ENCODE measurements around the gene CA4.

CA4 gene

DNA sequence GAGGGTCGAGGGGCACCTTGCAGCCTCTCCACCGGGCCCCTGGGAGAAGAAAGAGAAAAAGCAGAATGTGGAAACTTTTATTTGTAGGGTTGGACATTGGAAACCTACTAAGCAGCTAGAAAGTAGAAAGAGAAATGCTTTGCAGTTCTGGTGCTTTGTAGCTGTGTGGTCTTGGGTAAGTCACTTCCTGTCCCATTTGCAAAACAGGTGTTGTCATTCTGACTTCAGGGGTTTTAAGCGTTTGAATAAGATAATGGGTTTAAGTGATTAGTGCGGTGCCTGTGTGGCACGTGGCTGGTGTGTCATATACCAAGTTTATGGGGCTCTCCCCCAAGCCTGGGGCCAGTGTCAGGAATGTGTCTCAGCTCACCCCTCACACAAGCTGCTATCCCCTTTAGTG, 1.6 kb downstream of the CA4 start:
- no peak for ATAC-seq
- TF ChIP-seq CSDC2 (CRISPR knock-in tag; IDR thresholded peaks at IDR 0.05) (no peak), GLIS3 (CRISPR knock-in tag; IDR thresholded peaks at IDR 0.05) (no peak), ESRRG (CRISPR knock-in tag; IDR thresholded peaks at IDR 0.05) (no peak), ARNTL (CRISPR knock-in tag; IDR thresholded peaks at IDR 0.05; ENCODE audit: borderline replicate concordance, low read depth) (no peak), OSR1 (CRISPR knock-in tag; IDR thresholded peaks at IDR 0.05) (no peak), TCF4 (CRISPR knock-in tag; IDR thresholded peaks at IDR 0.05; ENCODE audit: borderline replicate concordance) (no peak), RARB (CRISPR knock-in tag; IDR thresholded peaks at IDR 0.05) (no peak), SNAI2 (CRISPR knock-in tag; IDR thresholded peaks at IDR 0.05) (no peak), ZNF70 (CRISPR knock-in tag; IDR thresholded peaks at IDR 0.05) (no peak), ZNF8 (CRISPR knock-in tag; IDR thresholded peaks at IDR 0.05) (no peak), ISL1 (CRISPR knock-in tag; IDR thresholded peaks at IDR 0.05) (no peak), TOX (CRISPR knock-in tag; IDR thresholded peaks at IDR 0.05; ENCODE audit: borderline replicate concordance) (no peak), ZFP30 (CRISPR knock-in tag; IDR thresholded peaks at IDR 0.05) (no peak), ZC3H10 (CRISPR knock-in tag; IDR thresholded peaks at IDR 0.05) (no peak), ZNF565 (CRISPR knock-in tag; conservative IDR thresholded peaks at IDR 0.05; ENCODE audit: low read depth) (no peak), PPARA (CRISPR knock-in tag; IDR thresholded peaks at IDR 0.05; ENCODE audit: borderline replicate concordance) (no peak)
- TF ChIP-seq, protein P1, sequence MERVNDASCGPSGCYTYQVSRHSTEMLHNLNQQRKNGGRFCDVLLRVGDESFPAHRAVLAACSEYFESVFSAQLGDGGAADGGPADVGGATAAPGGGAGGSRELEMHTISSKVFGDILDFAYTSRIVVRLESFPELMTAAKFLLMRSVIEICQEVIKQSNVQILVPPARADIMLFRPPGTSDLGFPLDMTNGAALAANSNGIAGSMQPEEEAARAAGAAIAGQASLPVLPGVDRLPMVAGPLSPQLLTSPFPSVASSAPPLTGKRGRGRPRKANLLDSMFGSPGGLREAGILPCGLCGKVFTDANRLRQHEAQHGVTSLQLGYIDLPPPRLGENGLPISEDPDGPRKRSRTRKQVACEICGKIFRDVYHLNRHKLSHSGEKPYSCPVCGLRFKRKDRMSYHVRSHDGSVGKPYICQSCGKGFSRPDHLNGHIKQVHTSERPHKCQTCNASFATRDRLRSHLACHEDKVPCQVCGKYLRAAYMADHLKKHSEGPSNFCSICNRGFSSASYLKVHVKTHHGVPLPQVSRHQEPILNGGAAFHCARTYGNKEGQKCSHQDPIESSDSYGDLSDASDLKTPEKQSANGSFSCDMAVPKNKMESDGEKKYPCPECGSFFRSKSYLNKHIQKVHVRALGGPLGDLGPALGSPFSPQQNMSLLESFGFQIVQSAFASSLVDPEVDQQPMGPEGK (CRISPR knock-in tag; IDR thresholded peaks at IDR 0.05; ENCODE audit: borderline replicate concordance): no peak
- TF ChIP-seq, protein P2, sequence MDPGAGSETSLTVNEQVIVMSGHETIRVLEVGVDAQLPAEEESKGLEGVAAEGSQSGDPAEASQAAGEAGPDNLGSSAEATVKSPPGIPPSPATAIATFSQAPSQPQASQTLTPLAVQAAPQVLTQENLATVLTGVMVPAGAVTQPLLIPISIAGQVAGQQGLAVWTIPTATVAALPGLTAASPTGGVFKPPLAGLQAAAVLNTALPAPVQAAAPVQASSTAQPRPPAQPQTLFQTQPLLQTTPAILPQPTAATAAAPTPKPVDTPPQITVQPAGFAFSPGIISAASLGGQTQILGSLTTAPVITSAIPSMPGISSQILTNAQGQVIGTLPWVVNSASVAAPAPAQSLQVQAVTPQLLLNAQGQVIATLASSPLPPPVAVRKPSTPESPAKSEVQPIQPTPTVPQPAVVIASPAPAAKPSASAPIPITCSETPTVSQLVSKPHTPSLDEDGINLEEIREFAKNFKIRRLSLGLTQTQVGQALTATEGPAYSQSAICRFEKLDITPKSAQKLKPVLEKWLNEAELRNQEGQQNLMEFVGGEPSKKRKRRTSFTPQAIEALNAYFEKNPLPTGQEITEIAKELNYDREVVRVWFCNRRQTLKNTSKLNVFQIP (CRISPR knock-in tag; IDR thresholded peaks at IDR 0.05; ENCODE audit: borderline replicate concordance, low read depth): no peak
- TF ChIP-seq, protein P3, sequence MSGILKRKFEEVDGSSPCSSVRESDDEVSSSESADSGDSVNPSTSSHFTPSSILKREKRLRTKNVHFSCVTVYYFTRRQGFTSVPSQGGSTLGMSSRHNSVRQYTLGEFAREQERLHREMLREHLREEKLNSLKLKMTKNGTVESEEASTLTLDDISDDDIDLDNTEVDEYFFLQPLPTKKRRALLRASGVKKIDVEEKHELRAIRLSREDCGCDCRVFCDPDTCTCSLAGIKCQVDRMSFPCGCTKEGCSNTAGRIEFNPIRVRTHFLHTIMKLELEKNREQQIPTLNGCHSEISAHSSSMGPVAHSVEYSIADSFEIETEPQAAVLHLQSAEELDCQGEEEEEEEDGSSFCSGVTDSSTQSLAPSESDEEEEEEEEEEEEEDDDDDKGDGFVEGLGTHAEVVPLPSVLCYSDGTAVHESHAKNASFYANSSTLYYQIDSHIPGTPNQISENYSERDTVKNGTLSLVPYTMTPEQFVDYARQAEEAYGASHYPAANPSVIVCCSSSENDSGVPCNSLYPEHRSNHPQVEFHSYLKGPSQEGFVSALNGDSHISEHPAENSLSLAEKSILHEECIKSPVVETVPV (CRISPR knock-in tag; IDR thresholded peaks at IDR 0.05): no peak
- TF ChIP-seq, protein P4, sequence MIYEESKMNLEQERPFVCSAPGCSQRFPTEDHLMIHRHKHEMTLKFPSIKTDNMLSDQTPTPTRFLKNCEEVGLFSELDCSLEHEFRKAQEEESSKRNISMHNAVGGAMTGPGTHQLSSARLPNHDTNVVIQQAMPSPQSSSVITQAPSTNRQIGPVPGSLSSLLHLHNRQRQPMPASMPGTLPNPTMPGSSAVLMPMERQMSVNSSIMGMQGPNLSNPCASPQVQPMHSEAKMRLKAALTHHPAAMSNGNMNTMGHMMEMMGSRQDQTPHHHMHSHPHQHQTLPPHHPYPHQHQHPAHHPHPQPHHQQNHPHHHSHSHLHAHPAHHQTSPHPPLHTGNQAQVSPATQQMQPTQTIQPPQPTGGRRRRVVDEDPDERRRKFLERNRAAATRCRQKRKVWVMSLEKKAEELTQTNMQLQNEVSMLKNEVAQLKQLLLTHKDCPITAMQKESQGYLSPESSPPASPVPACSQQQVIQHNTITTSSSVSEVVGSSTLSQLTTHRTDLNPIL (CRISPR knock-in tag; IDR thresholded peaks at IDR 0.05; ENCODE audit: low read depth): no peak

DNA sequence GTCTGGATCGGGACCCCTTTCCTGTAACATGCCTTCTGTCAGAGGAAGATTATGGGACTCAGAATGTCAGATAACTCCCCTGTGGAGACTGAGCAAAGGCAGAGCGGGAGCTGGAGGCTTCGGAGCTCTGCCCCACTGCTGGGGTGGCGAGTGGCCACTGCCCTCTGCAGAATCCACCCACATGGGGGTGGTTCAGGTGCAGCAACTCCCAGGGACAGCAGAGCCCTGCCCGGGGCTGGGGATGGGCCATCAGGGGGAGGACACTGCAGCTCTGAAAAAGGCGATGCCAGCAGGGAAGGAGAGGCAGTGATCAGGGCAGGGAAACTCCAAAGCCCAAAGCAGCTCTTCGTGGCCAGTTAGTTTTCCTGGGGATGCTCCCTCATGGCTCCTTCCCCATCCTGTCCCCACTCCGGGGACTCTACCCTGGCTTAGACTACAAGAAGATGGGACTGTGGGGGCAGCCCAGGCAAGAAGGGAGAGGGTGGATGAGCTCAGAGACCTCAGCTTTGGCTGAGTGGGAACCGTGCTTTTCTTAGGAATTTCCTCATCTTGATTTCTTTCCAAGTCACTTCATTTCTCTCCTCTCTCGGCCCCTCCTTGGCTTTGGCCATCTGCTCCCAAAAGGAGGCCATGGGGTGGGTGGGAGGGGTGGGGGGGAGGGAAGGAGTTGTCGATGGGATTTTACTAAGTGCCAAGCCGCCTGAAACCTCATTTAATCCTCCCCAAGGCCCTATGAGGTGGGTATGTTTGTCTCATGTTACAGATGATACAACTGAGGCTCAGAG, 4.0 kb downstream of the CA4 start:
- TF ChIP-seq ARNTL (CRISPR knock-in tag; IDR thresholded peaks at IDR 0.05; ENCODE audit: borderline replicate concordance, low read depth) (no peak), ZFP30 (CRISPR knock-in tag; IDR thresholded peaks at IDR 0.05) (no peak), ZFP3 (CRISPR knock-in tag; IDR thresholded peaks at IDR 0.05) (no peak), BACH2 (CRISPR knock-in tag; IDR thresholded peaks at IDR 0.05; ENCODE audit: borderline replicate concordance) (no peak), PPARA (CRISPR knock-in tag; IDR thresholded peaks at IDR 0.05; ENCODE audit: borderline replicate concordance) (no peak)
- TF ChIP-seq, protein P2 (CRISPR knock-in tag; IDR thresholded peaks at IDR 0.05; ENCODE audit: borderline replicate concordance, low read depth): no peak
- TF ChIP-seq, protein P5, sequence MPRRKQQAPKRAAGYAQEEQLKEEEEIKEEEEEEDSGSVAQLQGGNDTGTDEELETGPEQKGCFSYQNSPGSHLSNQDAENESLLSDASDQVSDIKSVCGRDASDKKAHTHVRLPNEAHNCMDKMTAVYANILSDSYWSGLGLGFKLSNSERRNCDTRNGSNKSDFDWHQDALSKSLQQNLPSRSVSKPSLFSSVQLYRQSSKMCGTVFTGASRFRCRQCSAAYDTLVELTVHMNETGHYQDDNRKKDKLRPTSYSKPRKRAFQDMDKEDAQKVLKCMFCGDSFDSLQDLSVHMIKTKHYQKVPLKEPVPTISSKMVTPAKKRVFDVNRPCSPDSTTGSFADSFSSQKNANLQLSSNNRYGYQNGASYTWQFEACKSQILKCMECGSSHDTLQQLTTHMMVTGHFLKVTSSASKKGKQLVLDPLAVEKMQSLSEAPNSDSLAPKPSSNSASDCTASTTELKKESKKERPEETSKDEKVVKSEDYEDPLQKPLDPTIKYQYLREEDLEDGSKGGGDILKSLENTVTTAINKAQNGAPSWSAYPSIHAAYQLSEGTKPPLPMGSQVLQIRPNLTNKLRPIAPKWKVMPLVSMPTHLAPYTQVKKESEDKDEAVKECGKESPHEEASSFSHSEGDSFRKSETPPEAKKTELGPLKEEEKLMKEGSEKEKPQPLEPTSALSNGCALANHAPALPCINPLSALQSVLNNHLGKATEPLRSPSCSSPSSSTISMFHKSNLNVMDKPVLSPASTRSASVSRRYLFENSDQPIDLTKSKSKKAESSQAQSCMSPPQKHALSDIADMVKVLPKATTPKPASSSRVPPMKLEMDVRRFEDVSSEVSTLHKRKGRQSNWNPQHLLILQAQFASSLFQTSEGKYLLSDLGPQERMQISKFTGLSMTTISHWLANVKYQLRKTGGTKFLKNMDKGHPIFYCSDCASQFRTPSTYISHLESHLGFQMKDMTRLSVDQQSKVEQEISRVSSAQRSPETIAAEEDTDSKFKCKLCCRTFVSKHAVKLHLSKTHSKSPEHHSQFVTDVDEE (CRISPR knock-in tag; IDR thresholded peaks at IDR 0.05): no peak
- TF ChIP-seq, protein P4 (CRISPR knock-in tag; IDR thresholded peaks at IDR 0.05; ENCODE audit: low read depth): no peak

More for the DNA sequence above, 4.0 kb downstream of the CA4 start:
- no peak for ATAC-seq
